ENCODE measurements around the gene ZBTB47.

Gene ZBTB47

DNA sequence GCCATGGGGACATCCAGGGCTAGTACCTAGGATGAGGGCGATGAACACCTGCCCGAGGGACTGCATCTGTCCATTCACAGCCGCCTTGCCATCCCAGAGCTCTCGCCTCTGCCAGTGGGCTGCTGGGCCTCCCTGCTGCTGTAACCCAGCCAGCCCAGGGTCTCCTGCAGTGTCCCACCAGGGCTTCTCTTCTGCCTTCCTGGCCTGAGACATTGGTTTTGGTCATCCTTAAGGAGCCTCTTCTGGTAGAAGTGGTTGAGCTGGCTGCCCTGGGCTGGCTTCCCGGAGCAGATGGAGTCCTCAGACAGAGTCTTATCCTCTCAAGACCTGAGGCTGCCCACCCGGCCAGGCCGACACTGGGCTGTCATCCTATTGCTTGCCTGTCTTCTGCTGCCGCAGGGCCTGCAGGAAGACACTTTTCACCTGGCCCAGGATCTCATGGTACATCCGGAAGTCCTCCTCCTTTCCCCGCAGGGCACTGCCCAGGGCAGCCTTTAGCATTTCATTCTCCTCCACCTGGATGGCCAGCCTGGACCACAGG lies 55.2 kb downstream of the ZBTB47 start:
- TF ChIP-seq POLR2A (IDR thresholded peaks at IDR 0.05; ENCODE audit: low read depth, low read length): no peak
- FAIRE-seq: no peak
- DNase-seq (ENCODE audit: insufficient read length, low spot score): no peak

DNA sequence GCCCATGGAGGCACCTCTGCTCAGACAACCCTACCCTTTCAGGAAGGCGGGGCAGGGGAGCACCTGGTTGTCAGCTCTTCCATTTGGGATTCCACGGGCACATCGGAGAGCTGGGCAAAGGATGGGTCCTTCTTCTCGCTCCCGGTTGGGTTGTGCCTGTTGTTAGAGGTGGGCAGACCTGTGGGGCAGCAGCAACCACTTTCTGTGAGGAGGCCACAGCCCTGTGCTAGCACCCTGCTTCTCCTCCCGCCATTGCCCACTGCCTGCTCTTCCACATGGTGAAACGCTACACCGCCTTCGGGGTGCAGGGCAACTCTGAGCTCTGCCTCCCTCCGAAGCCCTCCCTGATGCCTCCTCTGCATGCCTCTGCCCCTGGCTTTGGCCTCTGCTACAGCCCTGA lies 56.1 kb downstream of the ZBTB47 start:
- no peak for DNase-seq (ENCODE audit: insufficient read length, low spot score)
- FAIRE-seq: no peak
- TF ChIP-seq POLR2A (IDR thresholded peaks at IDR 0.05; ENCODE audit: low read depth, low read length): no peak

DNA sequence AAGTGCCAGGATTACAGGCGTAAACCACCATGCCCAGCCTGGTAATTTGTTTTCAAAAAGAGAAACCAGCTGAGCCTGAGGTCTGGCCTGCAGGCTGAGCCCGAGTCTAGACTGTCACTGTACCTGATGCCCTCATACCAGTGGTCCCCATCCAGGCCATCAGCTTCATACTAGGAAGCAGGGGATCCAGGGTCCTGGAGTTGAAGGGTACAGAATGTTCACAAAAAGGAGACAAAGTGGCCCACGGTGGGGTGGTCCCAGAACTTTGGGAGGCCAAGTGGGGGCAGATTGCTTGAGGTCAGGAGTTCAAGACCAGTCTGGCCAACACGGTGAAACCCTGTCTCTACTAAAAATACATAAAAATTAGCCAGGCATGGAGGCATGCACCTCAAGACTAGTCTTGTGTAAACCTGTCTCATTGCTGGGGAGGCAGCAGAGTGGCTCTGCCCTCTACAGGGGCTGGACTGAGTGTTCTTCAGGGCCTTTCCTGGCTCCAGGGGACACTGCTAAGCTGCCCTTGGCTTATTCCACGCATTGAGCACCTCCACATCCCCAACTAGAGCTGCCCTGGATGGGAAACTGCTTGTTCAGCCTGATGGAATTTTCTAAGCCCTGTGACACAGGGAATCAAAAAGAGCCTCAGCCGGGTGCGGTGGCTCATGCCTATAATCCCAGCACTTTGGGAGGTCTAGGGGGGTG lies 57.0 kb downstream of the ZBTB47 start:
- no peak for TF ChIP-seq POLR2A (IDR thresholded peaks at IDR 0.05; ENCODE audit: low read depth, low read length)
- DNase-seq (ENCODE audit: insufficient read length, low spot score) (no peak), FAIRE-seq (no peak)

DNA sequence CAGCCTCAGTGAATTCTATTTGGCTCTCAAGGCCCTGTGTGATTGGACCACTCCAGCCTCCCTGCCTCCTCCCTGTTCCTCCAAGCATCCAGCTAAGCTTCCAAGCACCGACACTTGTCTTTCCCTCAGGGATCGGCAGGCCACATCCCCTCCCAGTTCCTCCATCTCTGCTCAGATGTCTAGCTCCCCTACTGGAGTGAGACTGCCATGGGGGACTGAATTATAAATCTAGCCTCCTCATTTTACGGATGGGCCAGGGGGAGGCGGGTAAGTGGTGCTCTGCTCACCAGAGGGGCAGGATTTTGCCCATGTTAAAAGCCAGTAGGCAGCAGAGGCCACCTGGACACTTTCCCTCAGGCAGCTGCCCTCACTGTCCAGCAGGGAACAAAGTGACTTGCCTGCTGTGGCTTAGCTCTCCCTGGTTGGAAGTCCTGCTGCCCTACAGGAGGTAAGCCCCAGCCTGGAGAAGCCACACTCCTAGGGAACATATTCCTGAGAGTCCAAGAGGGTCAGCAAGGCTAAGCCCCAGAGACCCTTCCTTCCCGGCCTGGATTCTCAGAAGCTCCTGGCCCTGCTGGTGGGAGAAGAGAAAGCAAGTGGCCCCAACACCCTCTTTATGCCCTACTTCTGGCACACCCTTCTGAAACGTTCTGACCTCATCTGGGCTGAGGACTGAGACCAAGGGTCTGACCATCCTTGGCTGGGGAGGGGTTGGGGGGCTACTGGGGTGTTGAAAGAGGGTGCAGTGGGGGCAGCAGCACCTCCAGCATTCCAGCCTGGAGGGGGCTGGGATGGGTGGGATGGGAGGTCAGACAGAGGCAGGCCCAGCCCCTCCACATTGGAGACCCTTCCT lies 58.2 kb downstream of the ZBTB47 start:
- no peak for TF ChIP-seq POLR2A (IDR thresholded peaks at IDR 0.05; ENCODE audit: low read depth, low read length)
- FAIRE-seq (no peak), DNase-seq (ENCODE audit: insufficient read length, low spot score) (no peak)

DNA sequence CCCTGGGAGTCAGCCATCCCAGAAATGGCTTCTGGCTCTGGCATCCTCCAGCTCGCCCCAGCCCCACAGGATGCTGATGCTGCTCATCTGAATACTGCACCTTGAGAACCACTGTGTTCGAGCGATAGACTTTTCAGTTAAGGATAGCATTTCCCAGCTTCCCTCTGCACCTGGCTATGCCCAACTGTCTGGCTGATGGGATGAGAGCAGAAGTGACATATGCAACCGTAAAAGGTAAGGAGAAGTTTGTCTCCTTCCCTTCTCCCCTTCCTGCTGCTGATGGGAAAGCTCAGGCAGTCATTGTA lies 58.8 kb downstream of the ZBTB47 start:
- no peak for DNase-seq (ENCODE audit: insufficient read length, low spot score)
- no peak for TF ChIP-seq POLR2A (IDR thresholded peaks at IDR 0.05; ENCODE audit: low read depth, low read length)
- no peak for FAIRE-seq

DNA sequence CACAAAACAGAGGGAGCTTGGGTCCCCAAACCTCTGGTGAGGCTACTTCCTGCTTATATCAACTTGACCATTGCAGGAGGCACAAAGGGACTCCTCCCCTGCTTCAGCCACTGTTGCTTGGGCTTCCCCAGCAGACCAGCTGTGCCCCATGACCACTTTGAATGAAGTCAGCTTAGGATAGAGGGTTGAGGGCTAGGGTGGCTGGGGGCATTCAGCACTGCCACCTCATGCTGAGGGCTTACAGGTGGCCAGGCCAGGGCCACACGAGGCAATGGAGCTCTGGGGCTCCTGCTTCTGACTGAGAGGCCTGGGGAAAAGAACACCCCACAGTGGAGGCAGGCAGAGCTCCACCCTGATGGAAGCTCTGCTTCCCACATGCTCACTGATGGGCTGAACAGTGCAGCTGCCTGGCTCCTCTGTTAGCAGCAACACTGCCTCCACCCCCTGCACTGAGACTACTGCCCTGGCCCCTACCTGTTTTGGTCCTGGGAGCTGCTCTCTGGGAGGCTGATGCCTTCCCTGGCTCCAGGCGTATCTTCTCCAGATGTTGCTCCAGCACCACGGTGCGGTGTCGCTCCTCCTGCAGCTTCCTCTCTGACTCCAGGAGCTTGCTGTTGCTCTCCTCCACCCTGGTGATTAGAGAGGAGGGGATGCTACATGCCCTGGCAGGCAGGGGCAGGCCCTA lies 59.3 kb downstream of the ZBTB47 start:
- DNase-seq (ENCODE audit: insufficient read length, low spot score) (no peak), FAIRE-seq (no peak)
- no peak for TF ChIP-seq POLR2A (IDR thresholded peaks at IDR 0.05; ENCODE audit: low read depth, low read length)

DNA sequence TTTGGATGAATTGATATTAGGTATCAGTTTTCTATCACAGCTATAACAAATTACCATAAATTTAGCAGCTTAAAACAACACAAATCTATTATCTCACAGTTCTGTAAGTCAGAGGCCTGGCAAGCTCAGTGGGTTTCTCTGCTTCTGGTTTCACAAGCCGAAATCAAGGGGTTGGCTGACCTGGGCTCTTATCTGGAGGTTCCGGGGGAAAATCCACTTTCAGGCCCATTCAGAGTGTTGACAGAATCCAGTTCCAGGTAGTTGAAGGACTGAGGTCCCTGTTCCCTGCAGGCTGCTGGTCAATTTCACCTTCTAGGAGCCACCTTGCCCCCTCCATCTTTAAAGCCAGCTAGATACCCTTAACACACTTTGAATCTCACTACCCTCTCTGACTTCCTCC lies 60.2 kb downstream of the ZBTB47 start:
- DNase-seq (ENCODE audit: insufficient read length, low spot score): no peak
- TF ChIP-seq POLR2A (IDR thresholded peaks at IDR 0.05; ENCODE audit: low read depth, low read length): no peak
- FAIRE-seq: no peak

DNA sequence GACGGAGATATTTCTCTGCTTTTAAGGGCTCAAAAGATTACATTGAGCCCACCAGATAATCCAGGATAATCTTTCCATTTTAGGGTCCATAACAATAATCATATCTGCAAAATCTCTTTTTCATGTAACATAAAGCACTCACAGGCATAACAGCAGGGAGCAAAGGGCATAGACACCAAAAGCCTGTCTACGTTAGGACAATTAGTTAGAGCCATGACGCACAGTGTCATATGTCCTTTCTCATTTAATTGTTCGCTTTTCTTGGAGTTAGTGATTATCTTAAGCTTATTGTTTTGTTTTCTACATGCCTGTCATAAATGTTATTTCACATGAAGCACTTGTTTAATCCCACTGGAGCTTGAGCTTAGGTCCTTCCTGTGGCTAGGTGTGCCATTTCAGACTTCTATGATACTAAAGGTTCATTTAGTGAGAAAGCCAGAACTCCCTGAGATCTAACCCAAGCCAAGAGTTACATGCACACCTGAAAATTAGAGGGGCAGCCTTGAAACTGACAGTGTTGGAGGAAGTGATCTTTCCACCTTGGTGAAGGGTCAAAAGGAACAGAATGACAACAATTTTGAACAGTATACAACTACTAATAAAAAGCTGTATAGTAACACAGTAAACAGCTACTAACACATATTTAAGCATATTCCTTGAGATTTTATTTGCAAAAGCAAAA lies 60.8 kb downstream of the ZBTB47 start:
- no peak for FAIRE-seq
- TF ChIP-seq POLR2A (IDR thresholded peaks at IDR 0.05; ENCODE audit: low read depth, low read length): no peak
- DNase-seq (ENCODE audit: insufficient read length, low spot score): no peak

Data from H54 (cell line).